DOHH2 (cell line): ENCODE measurements around the gene DDO.

Experiments used
- H3F3A ChIP-seq: fragments of 200-600 bp; sonication (generic), shearing (Covaris generic); 2 replicates; pipeline ENCODE4 v1.6.0; 2016; ENCODE audit warnings: antibody characterized with exemption, mild to moderate bottlenecking; ENCODE audit not compliant: control insufficient read depth, insufficient read depth
- H3K27ac ChIP-seq: fragments of 200-600 bp; sonication (generic); 2 replicates; pipeline ENCODE4 v1.5.1; 2014; ENCODE audit warnings: low read depth, mild to moderate bottlenecking, low read length, moderate library complexity
- H3K27me3 ChIP-seq: fragments of 200-600 bp; sonication (generic); 2 replicates; pipeline ENCODE4 v1.6.1; 2014; ENCODE audit warnings: mild to moderate bottlenecking, low read length, mixed read lengths; ENCODE audit not compliant: control insufficient read depth
- H3K36me3 ChIP-seq: fragments of 200-600 bp; sonication (generic); 2 replicates; pipeline ENCODE4 v1.6.1; 2014; ENCODE audit warnings: mild to moderate bottlenecking, low read length, moderate library complexity, mixed read lengths; ENCODE audit not compliant: control insufficient read depth
- H3K4me1 ChIP-seq: fragments of 200-600 bp; sonication (generic); 2 replicates; pipeline ENCODE4 v1.6.1; 2014; ENCODE audit warnings: mild to moderate bottlenecking, low read length, mixed read lengths; ENCODE audit not compliant: control insufficient read depth
- H3K4me2 ChIP-seq: fragments of 200-600 bp; sonication (generic); 2 replicates; pipeline ENCODE4 v1.6.0; 2014; ENCODE audit warnings: mild to moderate bottlenecking, low read length, moderate library complexity
- H3K4me3 ChIP-seq: fragments of 200-600 bp; sonication (generic); 2 replicates; pipeline ENCODE4 v1.5.1; 2014; ENCODE audit warnings: mild to moderate bottlenecking, low read length, mixed read lengths
- H3K79me2 ChIP-seq: fragments of 200-600 bp; sonication (generic); 2 replicates; pipeline ENCODE4 v1.6.1; 2014; ENCODE audit warnings: mild to moderate bottlenecking, low read length, mixed read lengths; ENCODE audit not compliant: control insufficient read depth
- H3K9me2 ChIP-seq: fragments of 200-600 bp; sonication (generic); replicated peaks from 2 replicates; pipeline ENCODE4 v1.6.1; 2014; ENCODE audit warnings: mild to moderate bottlenecking, low read length, mixed read lengths; ENCODE audit not compliant: control insufficient read depth
- H3K9me3 ChIP-seq: fragments of 200-600 bp; sonication (generic); 2 replicates; pipeline ENCODE4 v1.6.1; 2014; ENCODE audit warnings: antibody characterized with exemption, low read length, mixed read lengths; ENCODE audit not compliant: control insufficient read depth, insufficient read depth
- H4K20me1 ChIP-seq: fragments of 200-600 bp; sonication (generic); 2 replicates; pipeline ENCODE4 v1.6.0; 2014; ENCODE audit warnings: low read depth, mild to moderate bottlenecking, antibody characterized with exemption, low read length, moderate library complexity; ENCODE audit not compliant: control insufficient read depth, insufficient read depth
- EZH2phosphoT487 ChIP-seq: fragments of 200-600 bp; sonication (generic); IDR thresholded peaks from 2 replicates; pipeline ENCODE4 v1.6.1; 2017; ENCODE audit warnings: borderline replicate concordance, mild to moderate bottlenecking, antibody characterized with exemption, low read length, moderate library complexity, mixed read lengths
- TF ChIP-seq, protein P1 (sequence below): fragments of 200-600 bp; sonication (generic); IDR thresholded peaks from one replicate; pipeline ENCODE4 v1.5.1; 2014; ENCODE audit warnings: antibody characterized with exemption, mild to moderate bottlenecking, low read depth, low read length; ENCODE audit not compliant: poor library complexity, severe bottlenecking

Gene DDO, protein sequence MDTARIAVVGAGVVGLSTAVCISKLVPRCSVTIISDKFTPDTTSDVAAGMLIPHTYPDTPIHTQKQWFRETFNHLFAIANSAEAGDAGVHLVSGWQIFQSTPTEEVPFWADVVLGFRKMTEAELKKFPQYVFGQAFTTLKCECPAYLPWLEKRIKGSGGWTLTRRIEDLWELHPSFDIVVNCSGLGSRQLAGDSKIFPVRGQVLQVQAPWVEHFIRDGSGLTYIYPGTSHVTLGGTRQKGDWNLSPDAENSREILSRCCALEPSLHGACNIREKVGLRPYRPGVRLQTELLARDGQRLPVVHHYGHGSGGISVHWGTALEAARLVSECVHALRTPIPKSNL

DNA sequence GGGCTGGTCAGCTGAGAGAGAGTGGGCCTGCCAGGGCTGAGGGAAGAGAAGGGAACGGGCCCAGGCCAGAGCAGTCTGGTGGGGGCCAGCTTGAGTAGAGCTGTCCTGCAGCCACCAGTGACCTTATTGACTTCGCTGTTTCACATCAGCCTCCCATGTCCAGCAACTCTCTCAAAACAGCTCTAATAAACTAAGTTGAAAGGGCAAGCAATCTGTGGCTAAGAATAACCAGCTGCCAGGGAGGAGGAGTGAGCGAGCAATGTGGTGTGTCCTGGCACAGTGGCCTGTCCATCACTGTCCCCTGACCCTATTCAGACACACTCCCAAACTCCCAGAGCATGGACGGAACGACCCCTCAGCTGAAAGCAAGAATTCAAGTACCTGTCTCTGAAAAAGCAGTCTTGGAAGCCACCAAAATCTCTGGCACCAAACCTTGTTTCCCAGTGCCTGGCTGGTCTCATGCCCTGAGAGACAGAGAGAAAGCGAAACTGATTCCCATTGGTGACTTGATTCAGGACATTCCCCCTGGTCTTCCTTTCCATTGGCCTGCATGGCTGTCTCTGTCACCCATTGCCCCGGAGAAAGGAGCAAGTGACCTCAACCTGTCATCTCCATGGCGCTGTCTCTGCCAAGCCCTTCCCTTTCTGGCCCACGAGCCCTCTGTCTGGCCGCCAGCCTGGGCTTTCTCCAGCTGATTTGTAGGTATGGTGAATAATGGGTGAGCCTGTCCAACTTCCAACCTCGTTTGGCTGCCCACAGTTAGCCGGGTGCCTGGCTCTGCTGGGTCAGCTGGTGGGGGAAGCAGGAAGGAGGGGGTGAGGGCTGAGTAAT lies at the start of gene DDO:
DDO (minus strand) TSS at position 490 of the 831 bp plus-strand sequence. CDS start 2,113 bp downstream, outside the sequence.
- H4K20me1 ChIP-seq: no peaks in the 10 kb centered on the region
- no peaks in the 10 kb centered on the region for H3K9me2 ChIP-seq
- no peaks in the 10 kb centered on the region for H3K36me3 ChIP-seq
- TF ChIP-seq EZH2phosphoT487: no peak
- TF ChIP-seq, protein P1, sequence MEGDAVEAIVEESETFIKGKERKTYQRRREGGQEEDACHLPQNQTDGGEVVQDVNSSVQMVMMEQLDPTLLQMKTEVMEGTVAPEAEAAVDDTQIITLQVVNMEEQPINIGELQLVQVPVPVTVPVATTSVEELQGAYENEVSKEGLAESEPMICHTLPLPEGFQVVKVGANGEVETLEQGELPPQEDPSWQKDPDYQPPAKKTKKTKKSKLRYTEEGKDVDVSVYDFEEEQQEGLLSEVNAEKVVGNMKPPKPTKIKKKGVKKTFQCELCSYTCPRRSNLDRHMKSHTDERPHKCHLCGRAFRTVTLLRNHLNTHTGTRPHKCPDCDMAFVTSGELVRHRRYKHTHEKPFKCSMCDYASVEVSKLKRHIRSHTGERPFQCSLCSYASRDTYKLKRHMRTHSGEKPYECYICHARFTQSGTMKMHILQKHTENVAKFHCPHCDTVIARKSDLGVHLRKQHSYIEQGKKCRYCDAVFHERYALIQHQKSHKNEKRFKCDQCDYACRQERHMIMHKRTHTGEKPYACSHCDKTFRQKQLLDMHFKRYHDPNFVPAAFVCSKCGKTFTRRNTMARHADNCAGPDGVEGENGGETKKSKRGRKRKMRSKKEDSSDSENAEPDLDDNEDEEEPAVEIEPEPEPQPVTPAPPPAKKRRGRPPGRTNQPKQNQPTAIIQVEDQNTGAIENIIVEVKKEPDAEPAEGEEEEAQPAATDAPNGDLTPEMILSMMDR: no peak
- H3K4me3 ChIP-seq: no peak within 1 kb of the TSS
- no peaks in the 10 kb centered on the region for H3K27me3 ChIP-seq
- no peaks in the 10 kb centered on the region for H3K4me1 ChIP-seq
- H3K79me2 ChIP-seq: no peaks in the 10 kb centered on the region
- H3K4me2 ChIP-seq: no peak within 1 kb of the TSS
- H3K27ac ChIP-seq: no peak within 1 kb of the TSS
- H3K9me3 ChIP-seq: no peaks in the 10 kb centered on the region
- no peaks in the 10 kb centered on the region for H3F3A ChIP-seq

DNA sequence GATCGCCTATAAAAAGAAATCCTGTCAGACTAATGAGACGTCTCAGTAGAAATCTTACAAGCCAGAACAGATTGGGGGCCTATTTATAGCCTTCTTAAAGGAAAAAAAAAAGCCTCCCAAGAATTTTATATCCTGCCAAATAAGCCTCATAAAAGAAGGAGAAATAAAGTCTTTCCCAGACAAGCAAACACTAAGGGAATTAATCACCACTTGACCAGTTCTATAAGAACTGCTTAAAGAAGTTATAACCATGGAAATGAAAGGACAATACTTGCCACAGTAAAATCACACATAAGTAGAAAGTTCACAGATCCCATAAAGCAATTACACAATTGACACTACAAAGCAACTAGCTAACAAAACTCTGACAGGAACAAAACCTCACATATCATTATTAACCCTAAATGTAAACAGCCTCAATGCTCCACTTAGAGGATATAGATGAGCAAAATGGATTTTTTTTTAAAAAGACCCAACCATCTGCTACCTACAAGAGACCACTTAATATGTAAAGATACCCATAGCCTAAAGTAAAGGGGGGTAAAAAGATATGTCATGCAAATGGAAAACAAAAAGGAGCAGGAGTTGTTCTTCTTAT lies 47.6 kb upstream of the DDO start:
- H3K9me2 ChIP-seq: no peaks in the 10 kb centered on the region
- no peak overlapping the region for H3K4me3 ChIP-seq
- no peaks in the 10 kb centered on the region for H4K20me1 ChIP-seq
- no peak for TF ChIP-seq EZH2phosphoT487
- TF ChIP-seq, protein P1: no peak
- H3K4me1 ChIP-seq: no peaks in the 10 kb centered on the region
- peaks cover 7% of the 10 kb centered on the region; the same call in 1 of the 2 replicates for H3K27me3 ChIP-seq
- H3K4me2 ChIP-seq: no peak overlapping the region
- no peaks in the 10 kb centered on the region for H3F3A ChIP-seq
- no peaks in the 10 kb centered on the region for H3K79me2 ChIP-seq
- H3K27ac ChIP-seq: no peak overlapping the region
- H3K36me3 ChIP-seq: no peaks in the 10 kb centered on the region
- H3K9me3 ChIP-seq: peaks cover 5% of the 10 kb centered on the region

DNA sequence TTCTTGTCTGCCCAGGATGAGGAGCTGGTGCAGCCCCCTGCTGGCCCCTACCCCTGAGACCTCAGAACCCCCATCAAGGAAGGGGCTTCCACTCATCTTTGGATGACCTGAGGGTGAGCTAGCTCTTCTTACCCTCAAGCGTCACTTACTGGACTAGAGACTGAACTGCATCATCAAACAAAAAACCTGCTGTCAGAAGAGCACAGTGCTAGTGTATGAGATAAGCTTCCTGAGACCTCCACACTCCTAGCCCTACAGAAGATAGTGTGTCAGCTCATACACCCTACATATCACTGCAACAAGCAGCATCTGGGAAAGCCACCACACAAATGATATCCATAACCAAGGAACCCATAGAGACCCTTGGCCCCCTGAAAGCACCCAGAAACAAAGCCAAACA lies 46.0 kb upstream of the DDO start:
- no peaks in the 10 kb centered on the region for H3K9me2 ChIP-seq
- no peak overlapping the region for H3K4me3 ChIP-seq
- H4K20me1 ChIP-seq: no peaks in the 10 kb centered on the region
- H3K27ac ChIP-seq: no peak overlapping the region
- H3K4me2 ChIP-seq: no peak overlapping the region
- no peaks in the 10 kb centered on the region for H3F3A ChIP-seq
- H3K27me3 ChIP-seq: peaks cover 7% of the 10 kb centered on the region; the same call in 1 of the 2 replicates
- peaks cover 5% of the 10 kb centered on the region for H3K9me3 ChIP-seq
- H3K4me1 ChIP-seq: no peaks in the 10 kb centered on the region
- no peaks in the 10 kb centered on the region for H3K79me2 ChIP-seq
- H3K36me3 ChIP-seq: no peaks in the 10 kb centered on the region
- TF ChIP-seq EZH2phosphoT487: no peak
- TF ChIP-seq, protein P1: no peak
